ENCODE measurements around the gene SLC7A4. TPM values are rescaled to one million over a fixed set of nuclear protein-coding genes. Genes with fewer than 3 reads are reported as not detected.

Gene SLC7A4
- not detected in 2 replicates for polyA plus RNA-seq
- 0.35 TPM in 1 of 2 replicates, not detected in the other for polyA minus RNA-seq

DNA sequence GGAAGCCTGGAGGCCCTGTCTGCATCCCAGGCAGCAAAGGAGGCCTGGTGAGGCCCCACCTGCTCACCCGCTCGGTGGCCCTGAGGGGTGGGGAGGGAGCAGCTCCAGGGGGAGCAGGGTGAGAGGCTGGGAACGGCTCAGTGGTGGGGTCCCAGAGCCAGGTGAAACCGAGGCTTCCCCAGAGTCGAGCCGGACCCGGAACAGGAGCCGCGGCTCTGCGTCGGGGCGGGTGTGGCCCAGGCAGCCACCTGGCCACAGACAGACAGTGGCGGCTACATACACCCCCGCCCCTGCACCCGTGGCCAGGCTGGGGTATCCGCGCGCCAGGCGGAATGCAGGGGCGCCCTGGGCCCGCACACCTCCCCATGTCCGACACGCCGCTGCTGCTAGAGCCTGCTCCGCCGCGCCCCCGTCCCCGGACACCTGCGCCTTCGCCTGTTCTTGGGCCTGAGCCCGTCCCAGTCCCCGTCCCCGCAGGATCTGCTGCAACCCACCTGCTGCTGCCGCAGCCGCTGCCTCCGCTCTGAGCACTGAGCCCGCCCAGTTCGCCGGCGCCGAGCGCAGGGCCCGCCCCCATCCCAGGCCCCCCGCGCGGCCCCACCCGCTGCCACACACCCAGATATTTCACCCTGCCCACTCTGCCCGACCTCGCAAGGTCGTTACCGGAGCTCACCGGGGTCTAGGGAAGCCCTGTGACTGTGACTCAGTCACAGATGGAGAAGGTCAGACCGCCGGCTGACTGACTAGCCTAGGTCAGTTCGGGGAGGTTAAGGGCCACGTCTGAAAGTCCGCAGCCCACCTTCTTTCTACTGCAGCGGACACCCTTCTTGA, at the start of gene SLC7A4:
TSS of gene SLC7A4 (minus strand) at position 525 of the 831 bp plus-strand sequence. CDS start 749 bp downstream, outside the sequence.
- Histone ChIP-seq H3F3A (ENCODE audit: insufficient read depth, low read length, poor library complexity, severe bottlenecking) (no peaks in the 10 kb centered on the region), H3K27ac (ENCODE audit: low read length) (no peak within 1 kb of the TSS), H3K27me3 (ENCODE audit: insufficient read depth, low read depth, low read length) (peaks cover 4% of the 10 kb centered on the region), H3K9me3 (ENCODE audit: low read length) (no peaks in the 10 kb centered on the region), H3K9ac (ENCODE audit: low read length) (peak within 1 kb of the TSS; percentile 12), H3K4me3 (ENCODE audit: low read length) (peak within 1 kb of the TSS; percentile 53), H3K9me2 (ENCODE audit: insufficient read depth, low read length) (no peaks in the 10 kb centered on the region), H2AFZ (ENCODE audit: low read depth, low read length) (no peak within 1 kb of the TSS), H3K4me2 (ENCODE audit: low read length) (no peak within 1 kb of the TSS), H4K20me1 (ENCODE audit: insufficient read depth) (no peaks in the 10 kb centered on the region), H3K79me2 (replicated peaks; ENCODE audit: insufficient read depth, low read length) (no peaks in the 10 kb centered on the region), H3K36me3 (ENCODE audit: insufficient read depth, low read length) (no peaks in the 10 kb centered on the region)
- TF ChIP-seq CTCF (IDR thresholded peaks at IDR 0.05; ENCODE audit: poor library complexity, severe bottlenecking) (no peak), POLR2AphosphoS5 (IDR thresholded peaks at IDR 0.05) (no peak), SMC3 (conservative IDR thresholded peaks at IDR 0.05; ENCODE audit: poor library complexity) (no peak), TAF1 (IDR thresholded peaks at IDR 0.05; ENCODE audit: low read depth) (no peak), EP300 (conservative IDR thresholded peaks at IDR 0.05; ENCODE audit: poor library complexity, severe bottlenecking) (no peak), RAD21 (conservative IDR thresholded peaks at IDR 0.05) (no peak)

DNA sequence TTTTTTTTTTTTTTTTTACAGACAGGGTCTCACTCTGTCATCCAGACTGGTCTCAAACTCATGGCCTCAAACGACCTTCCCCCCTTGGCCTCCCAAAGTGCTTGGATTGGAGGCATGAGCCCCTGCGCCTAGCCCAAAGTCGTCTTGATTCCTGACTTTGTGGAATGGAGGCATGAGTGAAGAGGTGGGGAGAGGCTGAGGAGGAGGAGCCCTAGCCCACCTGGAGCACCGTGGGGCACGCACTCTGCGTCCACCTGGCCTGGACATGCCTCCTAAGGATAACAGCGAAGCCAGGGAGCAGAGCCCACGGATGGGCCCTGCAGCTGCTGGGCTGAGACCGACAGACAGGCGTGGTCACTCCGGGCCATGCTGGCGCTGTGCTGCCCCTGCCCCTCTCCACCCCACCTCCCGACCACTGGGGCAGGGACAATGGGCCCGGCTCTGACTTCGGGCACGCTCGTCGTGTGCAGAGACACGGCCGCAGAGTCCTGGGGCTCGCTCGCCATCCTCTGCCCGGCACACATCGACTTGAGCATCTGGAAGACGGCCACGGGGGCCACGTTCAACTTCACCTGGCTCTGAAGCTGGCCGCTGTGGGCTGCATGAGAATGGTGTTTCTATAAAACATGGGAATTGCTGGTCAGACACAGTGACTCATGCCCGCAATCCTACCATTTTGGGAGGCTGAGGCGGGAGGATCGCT, 48.2 kb upstream of the SLC7A4 start:
- no peaks in the 10 kb centered on the region for H3K36me3 ChIP-seq (ENCODE audit: insufficient read depth, low read length)
- no peak overlapping the region for H3K27ac ChIP-seq (ENCODE audit: low read length)
- H3K27me3 ChIP-seq (ENCODE audit: insufficient read depth, low read depth, low read length): no peaks in the 10 kb centered on the region
- no peaks in the 10 kb centered on the region for H3K79me2 ChIP-seq (replicated peaks; ENCODE audit: insufficient read depth, low read length)
- H4K20me1 ChIP-seq (ENCODE audit: insufficient read depth): no peaks in the 10 kb centered on the region
- no peaks in the 10 kb centered on the region for H3F3A ChIP-seq (ENCODE audit: insufficient read depth, low read length, poor library complexity, severe bottlenecking)
- H3K4me2 ChIP-seq (ENCODE audit: low read length): no peak overlapping the region
- TF ChIP-seq EP300 (conservative IDR thresholded peaks at IDR 0.05; ENCODE audit: poor library complexity, severe bottlenecking): no peak
- TF ChIP-seq RAD21 (conservative IDR thresholded peaks at IDR 0.05): no peak
- TF ChIP-seq POLR2AphosphoS5 (IDR thresholded peaks at IDR 0.05): no peak
- TF ChIP-seq MXI1 (conservative IDR thresholded peaks at IDR 0.05; ENCODE audit: poor library complexity, severe bottlenecking): no peak
- no peak for TF ChIP-seq SMC3 (conservative IDR thresholded peaks at IDR 0.05; ENCODE audit: poor library complexity)
- no peaks in the 10 kb centered on the region for H3K9me2 ChIP-seq (ENCODE audit: insufficient read depth, low read length)
- H2AFZ ChIP-seq (ENCODE audit: low read depth, low read length): no peak overlapping the region
- no peak overlapping the region for H3K4me3 ChIP-seq (ENCODE audit: low read length)
- no peaks in the 10 kb centered on the region for H3K9me3 ChIP-seq (ENCODE audit: low read length)
- H3K9ac ChIP-seq (ENCODE audit: low read length): no peak overlapping the region

GRCh38 chr22:21079493-21079892, 47.1 kb upstream of the SLC7A4 start:
- Histone ChIP-seq H2AFZ (ENCODE audit: low read depth, low read length) (no peak overlapping the region), H3K9ac (ENCODE audit: low read length) (no peak overlapping the region), H3K4me2 (ENCODE audit: low read length) (no peak overlapping the region), H3F3A (ENCODE audit: insufficient read depth, low read length, poor library complexity, severe bottlenecking) (no peaks in the 10 kb centered on the region), H3K9me3 (ENCODE audit: low read length) (no peaks in the 10 kb centered on the region), H3K4me3 (ENCODE audit: low read length) (no peak overlapping the region), H3K9me2 (ENCODE audit: insufficient read depth, low read length) (no peaks in the 10 kb centered on the region), H3K36me3 (ENCODE audit: insufficient read depth, low read length) (no peaks in the 10 kb centered on the region), H3K27me3 (ENCODE audit: insufficient read depth, low read depth, low read length) (no peaks in the 10 kb centered on the region), H3K79me2 (replicated peaks; ENCODE audit: insufficient read depth, low read length) (no peaks in the 10 kb centered on the region), H3K27ac (ENCODE audit: low read length) (no peak overlapping the region), H4K20me1 (ENCODE audit: insufficient read depth) (no peaks in the 10 kb centered on the region)
- TF ChIP-seq EP300 (conservative IDR thresholded peaks at IDR 0.05; ENCODE audit: poor library complexity, severe bottlenecking) (no peak), POLR2AphosphoS5 (IDR thresholded peaks at IDR 0.05) (no peak), MXI1 (conservative IDR thresholded peaks at IDR 0.05; ENCODE audit: poor library complexity, severe bottlenecking) (no peak), SMC3 (conservative IDR thresholded peaks at IDR 0.05; ENCODE audit: poor library complexity) (no peak), CTCF (IDR thresholded peaks at IDR 0.05; ENCODE audit: poor library complexity, severe bottlenecking) (no peak), TAF1 (IDR thresholded peaks at IDR 0.05; ENCODE audit: low read depth) (no peak), RAD21 (conservative IDR thresholded peaks at IDR 0.05) (no peak)
